GM12872 (cell line): ENCODE results near the gene LRP1B.

Experiments used
- CTCF ChIP-seq: IDR thresholded peaks from 3 replicates; pipeline ENCODE4 v1.5.1; 2011; ENCODE audit warnings: low read depth, mild to moderate bottlenecking, low read length, moderate library complexity; ENCODE audit not compliant: insufficient read depth

LRP1B gene

DNA sequence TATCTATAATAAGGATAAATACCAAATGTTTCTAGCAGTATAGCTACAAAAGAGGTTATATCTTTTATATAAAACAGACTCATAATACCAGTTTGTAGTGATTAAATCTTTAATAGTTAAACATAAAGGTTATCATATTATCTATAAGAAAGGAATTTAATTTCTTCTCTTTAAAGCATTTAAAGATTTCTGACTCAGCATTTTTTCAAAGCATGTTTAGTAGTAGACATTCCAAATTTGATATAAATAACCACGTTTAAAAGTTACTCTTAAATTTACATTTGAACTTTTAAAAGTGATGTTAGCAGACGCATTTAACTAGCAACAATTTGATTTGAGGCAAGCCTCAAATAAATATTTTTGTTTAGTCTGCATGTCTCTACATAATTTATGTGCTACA lies 1842.6 kb downstream of the LRP1B start:
- no peak for TF ChIP-seq CTCF

DNA sequence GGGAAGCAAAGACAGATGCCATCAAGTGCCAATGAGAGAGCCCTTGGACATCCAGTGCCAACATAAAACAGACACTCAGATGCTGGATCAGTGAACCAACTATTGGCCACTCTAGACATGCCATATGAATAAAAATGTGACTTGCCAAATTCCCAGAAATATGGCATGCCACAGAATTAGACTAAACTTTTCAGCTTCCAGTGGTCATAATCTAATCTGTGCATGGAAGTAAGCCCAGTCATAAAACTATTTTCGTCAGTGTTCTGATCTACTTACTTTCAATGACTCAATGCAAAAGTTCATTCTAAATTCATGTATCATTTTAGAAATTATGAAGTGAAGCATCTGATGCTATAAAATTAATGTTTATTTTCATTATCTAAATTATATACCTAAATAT lies 1844.4 kb downstream of the LRP1B start:
- TF ChIP-seq CTCF: no peak

- no peak for TF ChIP-seq CTCF
Observed at GRCh38 chr2:140276661-140277060, 1854.2 kb downstream of the LRP1B start.

DNA sequence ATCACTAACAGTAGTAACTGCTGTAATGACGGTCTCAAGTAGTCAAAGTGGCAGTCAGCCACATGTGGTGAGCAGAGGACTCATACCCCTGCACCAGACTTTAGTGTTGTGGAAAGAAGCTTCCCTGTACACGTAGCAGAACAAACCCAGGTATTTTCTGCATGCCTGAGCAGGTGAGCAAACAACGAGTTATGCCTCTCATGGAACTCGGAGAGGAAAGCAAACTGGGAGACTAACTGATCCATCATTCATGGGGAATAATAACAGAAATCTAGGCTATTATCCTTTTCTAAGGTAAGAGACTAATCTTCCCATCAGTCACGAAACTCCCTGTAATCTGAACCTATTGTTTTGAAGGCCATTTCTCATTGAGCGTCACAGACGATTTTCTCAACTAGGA lies 1855.4 kb downstream of the LRP1B start:
- TF ChIP-seq CTCF: no peak

GRCh38 chr2:140274891-140275290 lies 1855.9 kb downstream of the LRP1B start:
- TF ChIP-seq CTCF: no peak

GRCh38 chr2:140273958-140274357 lies 1856.9 kb downstream of the LRP1B start:
- no peak for TF ChIP-seq CTCF

GRCh38 chr2:140273408-140273807 lies 1857.4 kb downstream of the LRP1B start:
- TF ChIP-seq CTCF: no peak

DNA sequence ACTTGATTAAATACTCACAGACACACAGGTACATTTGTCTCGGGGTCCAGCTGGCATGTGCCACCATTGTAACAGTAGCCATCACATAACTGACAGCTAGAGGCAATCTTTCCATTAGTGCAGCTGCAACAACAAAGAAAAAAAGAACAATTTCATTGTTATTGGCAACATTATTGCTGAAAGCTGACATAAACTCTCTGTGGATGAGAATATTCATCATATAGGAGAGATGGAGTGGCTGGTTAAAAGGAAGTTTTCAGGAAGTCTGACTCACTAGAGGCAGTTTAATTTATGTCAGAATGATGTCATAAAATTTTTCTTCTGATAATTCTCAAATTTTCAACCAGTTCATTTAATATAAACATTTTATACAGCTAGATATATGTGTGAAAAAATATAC lies 1860.6 kb downstream of the LRP1B start:
- TF ChIP-seq CTCF: no peak
